Hepatocyte (in vitro differentiated cells): Measurements from ENCODE around the gene MEF2D. TPM values are rescaled to one million over a fixed set of nuclear protein-coding genes. Genes with fewer than 3 reads are reported as not detected.

Experiments
- DNase-seq: peaks from one replicate; pipeline ENCODE4 v3.0.0-alpha.2; 2016; ENCODE audit warnings: low spot score
- H2AFZ ChIP-seq: fragments of 200-600 bp; sonication (generic); 2 replicates; pipeline ENCODE4 v1.6.0; 2016; ENCODE audit warnings: antibody characterized with exemption, mild to moderate bottlenecking
- H3K27ac ChIP-seq: fragments of 200-600 bp; sonication (generic); 2 replicates; pipeline ENCODE4 v1.5.1; 2016; ENCODE audit warnings: mild to moderate bottlenecking
- H3K27me3 ChIP-seq: fragments of 200-600 bp; sonication (generic); 2 replicates; pipeline ENCODE4 v1.6.1; 2016
- H3K36me3 ChIP-seq: fragments of 200-600 bp; sonication (generic); replicated peaks from 2 replicates; pipeline ENCODE4 v1.5.1; 2016; ENCODE audit warnings: low read depth; ENCODE audit not compliant: insufficient read depth
- H3K4me1 ChIP-seq: fragments of 200-600 bp; sonication (generic); 2 replicates; pipeline ENCODE4 v1.5.1; 2016; ENCODE audit warnings: mild to moderate bottlenecking, moderate library complexity; ENCODE audit not compliant: insufficient read depth
- H3K4me2 ChIP-seq: fragments of 200-600 bp; sonication (generic); 2 replicates; pipeline ENCODE4 v1.6.0; 2016
- H3K4me3 ChIP-seq: fragments of 200-600 bp; sonication (generic); 2 replicates; pipeline ENCODE4 v1.5.1; 2016; ENCODE audit warnings: mild to moderate bottlenecking
- H3K79me2 ChIP-seq: fragments of 200-600 bp; sonication (generic); 2 replicates; pipeline ENCODE4 v1.6.0; 2017; ENCODE audit warnings: mild to moderate bottlenecking
- H3K9me2 ChIP-seq: fragments of 200-600 bp; sonication (generic); replicated peaks from 2 replicates; pipeline ENCODE4 v1.6.0; 2017; ENCODE audit warnings: mild to moderate bottlenecking; ENCODE audit not compliant: insufficient read depth
- H3K9me3 ChIP-seq: fragments of 200-600 bp; sonication (generic); 2 replicates; pipeline ENCODE4 v1.5.1; 2016; ENCODE audit warnings: low read depth, mild to moderate bottlenecking
- H4K20me1 ChIP-seq: fragments of 200-600 bp; sonication (generic); 2 replicates; pipeline ENCODE4 v1.6.0; 2016; ENCODE audit warnings: mild to moderate bottlenecking; ENCODE audit not compliant: insufficient read depth, poor library complexity, severe bottlenecking
- CTCF ChIP-seq: fragments of 200-600 bp; sonication (generic); IDR thresholded peaks from 2 replicates; pipeline ENCODE4 v1.5.1; 2016; ENCODE audit warnings: antibody characterized with exemption, mild to moderate bottlenecking; ENCODE audit not compliant: poor library complexity
- EZH2 ChIP-seq: fragments of 200-600 bp; sonication (generic); IDR thresholded peaks from 2 replicates; pipeline ENCODE4 v1.6.1; 2016; ENCODE audit warnings: antibody characterized with exemption, mild to moderate bottlenecking, borderline replicate concordance
- EZH2phosphoT487 ChIP-seq: fragments of 200-600 bp; sonication (generic); IDR thresholded peaks from one replicate; pipeline ENCODE4 v1.6.1; 2018; ENCODE audit warnings: antibody characterized with exemption, mild to moderate bottlenecking, low read depth, moderate library complexity; ENCODE audit not compliant: unreplicated experiment, severe bottlenecking
- WGBS: methylation state at CpG from one replicate; pipeline ENCODE4 v1.1.6; 2016; ENCODE audit warnings: low lambda C conversion rate; ENCODE audit errors: missing lambda C conversion rate; 5-methylcytosine and 5-hydroxymethylcytosine counted together
- polyA plus RNA-seq: library from polyadenylated mRNA; unstranded; fragments of >200 nt; fragmentation: Nextera tagmentation; extraction: Ambion mirVana; gene quantifications from 2 replicates; pipeline ENCODE4 v1.2.1, GENCODE V29; 2016
- total RNA-seq: library from RNA; depleted of rRNA; stranded (reverse); fragments of >200 nt; gene quantifications from 2 replicates; pipeline ENCODE4 v1.2.3, GENCODE V29; 2014

The MEF2D gene
- total and polyA plus RNA-seq, 2 experiments from 2014 or later: 20.1 to 25.1 TPM

GRCh38 chr1:156440654-156441437 is 59.7 kb downstream of the MEF2D start:
- 18% methylated on average over 9 of the region's 9 CpGs for WGBS
- H3K4me1 ChIP-seq: peaks cover 9% of the 10 kb centered on the region
- no peaks in the 10 kb centered on the region for H3K36me3 ChIP-seq
- H3K4me3 ChIP-seq: no peak overlapping the region
- H3K27me3 ChIP-seq: peaks cover 87% of the 10 kb centered on the region
- no peaks in the 10 kb centered on the region for H3K79me2 ChIP-seq
- H3K4me2 ChIP-seq: no peak overlapping the region
- DNase-seq: no peak
- no peaks in the 10 kb centered on the region for H3K9me3 ChIP-seq
- TF ChIP-seq EZH2phosphoT487 (no peak), EZH2 (no peak), CTCF (no peak)
- no peaks in the 10 kb centered on the region for H4K20me1 ChIP-seq
- no peak overlapping the region for H2AFZ ChIP-seq
- H3K9me2 ChIP-seq: no peaks in the 10 kb centered on the region
- H3K27ac ChIP-seq: no peak overlapping the region

DNA sequence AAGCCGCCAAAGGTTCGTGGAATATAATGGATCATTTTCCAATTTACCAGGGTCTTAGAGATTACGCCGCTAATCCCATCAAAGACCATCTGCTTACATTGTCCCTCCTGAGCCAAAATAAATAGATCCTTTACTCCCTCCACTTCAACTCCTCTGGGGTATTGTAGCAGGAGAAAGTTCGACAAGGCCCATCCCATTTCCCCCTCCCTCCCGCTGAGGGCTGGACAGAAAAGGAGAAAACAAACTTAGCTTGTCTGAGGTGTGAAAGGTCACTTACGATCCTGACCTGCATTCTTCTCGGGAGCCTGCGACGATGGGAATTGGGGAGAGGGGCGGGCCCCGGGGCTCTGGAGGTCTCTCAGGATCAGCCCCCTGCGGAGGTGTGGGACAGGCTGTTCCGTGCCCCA is 60.8 kb downstream of the MEF2D start:
- H2AFZ ChIP-seq: no peak overlapping the region
- 2% methylated on average over 14 of the region's 14 CpGs for WGBS
- no peaks in the 10 kb centered on the region for H3K9me2 ChIP-seq
- no peak overlapping the region for H3K4me3 ChIP-seq
- no peaks in the 10 kb centered on the region for H3K9me3 ChIP-seq
- no peaks in the 10 kb centered on the region for H3K36me3 ChIP-seq
- H3K79me2 ChIP-seq: no peaks in the 10 kb centered on the region
- no peak for DNase-seq
- H3K4me1 ChIP-seq: peaks cover 15% of the 10 kb centered on the region
- no peak overlapping the region for H3K4me2 ChIP-seq
- no peak for TF ChIP-seq EZH2phosphoT487
- TF ChIP-seq EZH2: no peak
- no peak overlapping the region for H3K27ac ChIP-seq
- peaks cover 94% of the 10 kb centered on the region for H3K27me3 ChIP-seq
- no peaks in the 10 kb centered on the region for H4K20me1 ChIP-seq

- TF ChIP-seq EZH2phosphoT487: no peak
- TF ChIP-seq CTCF: no peak
- TF ChIP-seq EZH2: no peak
- peaks cover 96% of the 10 kb centered on the region for H3K27me3 ChIP-seq
- no peaks in the 10 kb centered on the region for H3K9me3 ChIP-seq
- WGBS: 5% methylated on average over 10 of the region's 11 CpGs
- H3K4me1 ChIP-seq: peaks cover 15% of the 10 kb centered on the region
- no peaks in the 10 kb centered on the region for H3K79me2 ChIP-seq
- H4K20me1 ChIP-seq: no peaks in the 10 kb centered on the region
- no peak overlapping the region for H3K27ac ChIP-seq
- no peak for DNase-seq
- H2AFZ ChIP-seq: no peak overlapping the region
- no peaks in the 10 kb centered on the region for H3K9me2 ChIP-seq
- H3K4me2 ChIP-seq: no peak overlapping the region
- no peak overlapping the region for H3K4me3 ChIP-seq
- H3K36me3 ChIP-seq: no peaks in the 10 kb centered on the region
Measured at GRCh38 chr1:156439036-156439776, 61.4 kb downstream of the MEF2D start.
